ENCODE data around the gene CHRNB1.

The CHRNB1 gene

DNA sequence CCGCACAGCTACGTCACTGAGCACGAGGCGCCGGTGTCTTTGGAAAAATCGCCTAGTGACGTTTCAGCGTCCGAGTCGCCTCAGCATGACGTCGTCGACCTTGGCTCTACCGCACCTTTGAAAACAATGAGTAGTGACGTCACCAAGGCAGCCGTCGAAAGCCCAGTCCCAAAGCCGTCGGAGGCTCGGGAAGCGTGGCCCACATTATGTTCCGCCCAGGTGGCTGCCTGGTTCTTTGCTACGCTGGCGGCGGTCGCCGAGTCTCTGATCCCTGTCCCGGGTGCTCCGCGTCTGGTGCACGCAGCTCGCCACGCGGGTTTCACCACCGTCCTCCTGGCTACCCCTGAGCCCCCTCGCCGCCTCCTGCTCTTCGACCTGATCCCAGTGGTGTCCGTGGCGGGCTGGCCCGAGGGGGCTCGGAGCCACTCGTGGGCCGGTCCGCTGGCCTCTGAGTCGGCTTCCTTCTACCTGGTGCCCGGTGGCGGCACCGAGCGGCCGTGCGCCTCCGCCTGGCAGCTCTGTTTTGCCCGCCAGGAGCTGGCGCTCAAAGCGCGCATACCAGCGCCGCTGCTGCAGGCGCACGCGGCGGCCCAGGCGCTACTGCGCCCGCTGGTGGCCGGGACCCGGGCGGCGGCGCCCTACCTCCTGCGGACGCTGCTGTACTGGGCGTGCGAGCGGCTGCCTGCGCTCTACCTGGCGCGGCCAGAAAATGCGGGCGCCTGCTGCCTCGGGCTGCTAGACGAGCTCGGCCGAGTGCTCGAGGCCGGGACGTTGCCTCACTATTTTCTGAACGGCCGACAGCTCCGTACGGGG lies 8.1 kb upstream of the CHRNB1 start:
- Histone ChIP-seq H3K9me3 (ENCODE audit: control insufficient read depth, insufficient read depth, low read depth, low read length) (no peaks in the 10 kb centered on the region), H3K36me3 (ENCODE audit: control insufficient read depth in 2 of 2, insufficient read depth in 1 of 2, low read length in 2 of 2) (no peaks in the 10 kb centered on the region), H3K4me1 (ENCODE audit: control insufficient read depth, insufficient read depth, low read length) (peaks cover 18% of the 10 kb centered on the region), H3K27ac (ENCODE audit: extremely low read depth, low read depth, low read length) (no peak overlapping the region), H3K4me3 (ENCODE audit: low read depth, low read length) (no peak overlapping the region; the same call in 1 of the 2 replicates)
- CTCF ChIA-PET, result interaction anchor here (0.5 to 3.9 kb wide), 37 partner anchors 9 to 695 kb away, joined by 3 to 37 read pairs (median 4); partner anchors contain the start of genes CHRNB1, NEURL4, SLC2A4 and SLC35G6
- POLR2A ChIA-PET, result interaction anchor here (0.6 to 3.5 kb wide), 10 partner anchors 9 to 250 kb away, joined by 3 to 45 read pairs (median 4); partner anchors contain the start of genes CHRNB1, POLR2A, TMEM256 and TP53
- TF ChIP-seq, protein P1, sequence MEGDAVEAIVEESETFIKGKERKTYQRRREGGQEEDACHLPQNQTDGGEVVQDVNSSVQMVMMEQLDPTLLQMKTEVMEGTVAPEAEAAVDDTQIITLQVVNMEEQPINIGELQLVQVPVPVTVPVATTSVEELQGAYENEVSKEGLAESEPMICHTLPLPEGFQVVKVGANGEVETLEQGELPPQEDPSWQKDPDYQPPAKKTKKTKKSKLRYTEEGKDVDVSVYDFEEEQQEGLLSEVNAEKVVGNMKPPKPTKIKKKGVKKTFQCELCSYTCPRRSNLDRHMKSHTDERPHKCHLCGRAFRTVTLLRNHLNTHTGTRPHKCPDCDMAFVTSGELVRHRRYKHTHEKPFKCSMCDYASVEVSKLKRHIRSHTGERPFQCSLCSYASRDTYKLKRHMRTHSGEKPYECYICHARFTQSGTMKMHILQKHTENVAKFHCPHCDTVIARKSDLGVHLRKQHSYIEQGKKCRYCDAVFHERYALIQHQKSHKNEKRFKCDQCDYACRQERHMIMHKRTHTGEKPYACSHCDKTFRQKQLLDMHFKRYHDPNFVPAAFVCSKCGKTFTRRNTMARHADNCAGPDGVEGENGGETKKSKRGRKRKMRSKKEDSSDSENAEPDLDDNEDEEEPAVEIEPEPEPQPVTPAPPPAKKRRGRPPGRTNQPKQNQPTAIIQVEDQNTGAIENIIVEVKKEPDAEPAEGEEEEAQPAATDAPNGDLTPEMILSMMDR (tag by site-specific recombination; IDR thresholded peaks at IDR 0.05), result peak; percentile 81
- TF ChIP-seq HOXD13 (CRISPR knock-in tag; IDR thresholded peaks at IDR 0.05; ENCODE audit: borderline replicate concordance) (no peak), ZNF623 (tag by site-specific recombination; IDR thresholded peaks at IDR 0.05) (no peak), ZNF624 (tag by site-specific recombination; IDR thresholded peaks at IDR 0.05) (no peak), ZNF585B (tag by site-specific recombination; IDR thresholded peaks at IDR 0.05) (no peak), ZBTB21 (tag by site-specific recombination; IDR thresholded peaks at IDR 0.05) (no peak), ZNF768 (tag by site-specific recombination; IDR thresholded peaks at IDR 0.05) (no peak), ZNF335 (tag by site-specific recombination; conservative IDR thresholded peaks at IDR 0.05) (peak; percentile 71), KLF16 (tag by site-specific recombination; IDR thresholded peaks at IDR 0.05) (0 out of 2 replicates have a peak, but pooled peaks have one; percentile 31), ZNF473 (tag by site-specific recombination; IDR thresholded peaks at IDR 0.05) (no peak)
- TF ChIP-seq, protein P2, sequence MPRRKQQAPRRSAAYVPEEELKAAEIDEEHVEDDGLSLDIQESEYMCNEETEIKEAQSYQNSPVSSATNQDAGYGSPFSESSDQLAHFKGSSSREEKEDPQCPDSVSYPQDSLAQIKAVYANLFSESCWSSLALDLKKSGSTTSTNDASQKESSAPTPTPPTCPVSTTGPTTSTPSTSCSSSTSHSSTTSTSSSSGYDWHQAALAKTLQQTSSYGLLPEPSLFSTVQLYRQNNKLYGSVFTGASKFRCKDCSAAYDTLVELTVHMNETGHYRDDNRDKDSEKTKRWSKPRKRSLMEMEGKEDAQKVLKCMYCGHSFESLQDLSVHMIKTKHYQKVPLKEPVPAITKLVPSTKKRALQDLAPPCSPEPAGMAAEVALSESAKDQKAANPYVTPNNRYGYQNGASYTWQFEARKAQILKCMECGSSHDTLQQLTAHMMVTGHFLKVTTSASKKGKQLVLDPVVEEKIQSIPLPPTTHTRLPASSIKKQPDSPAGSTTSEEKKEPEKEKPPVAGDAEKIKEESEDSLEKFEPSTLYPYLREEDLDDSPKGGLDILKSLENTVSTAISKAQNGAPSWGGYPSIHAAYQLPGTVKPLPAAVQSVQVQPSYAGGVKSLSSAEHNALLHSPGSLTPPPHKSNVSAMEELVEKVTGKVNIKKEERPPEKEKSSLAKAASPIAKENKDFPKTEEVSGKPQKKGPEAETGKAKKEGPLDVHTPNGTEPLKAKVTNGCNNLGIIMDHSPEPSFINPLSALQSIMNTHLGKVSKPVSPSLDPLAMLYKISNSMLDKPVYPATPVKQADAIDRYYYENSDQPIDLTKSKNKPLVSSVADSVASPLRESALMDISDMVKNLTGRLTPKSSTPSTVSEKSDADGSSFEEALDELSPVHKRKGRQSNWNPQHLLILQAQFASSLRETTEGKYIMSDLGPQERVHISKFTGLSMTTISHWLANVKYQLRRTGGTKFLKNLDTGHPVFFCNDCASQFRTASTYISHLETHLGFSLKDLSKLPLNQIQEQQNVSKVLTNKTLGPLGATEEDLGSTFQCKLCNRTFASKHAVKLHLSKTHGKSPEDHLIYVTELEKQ (tag by site-specific recombination; IDR thresholded peaks at IDR 0.05; ENCODE audit: borderline replicate concordance), result no peak
- TF ChIP-seq, protein P3, sequence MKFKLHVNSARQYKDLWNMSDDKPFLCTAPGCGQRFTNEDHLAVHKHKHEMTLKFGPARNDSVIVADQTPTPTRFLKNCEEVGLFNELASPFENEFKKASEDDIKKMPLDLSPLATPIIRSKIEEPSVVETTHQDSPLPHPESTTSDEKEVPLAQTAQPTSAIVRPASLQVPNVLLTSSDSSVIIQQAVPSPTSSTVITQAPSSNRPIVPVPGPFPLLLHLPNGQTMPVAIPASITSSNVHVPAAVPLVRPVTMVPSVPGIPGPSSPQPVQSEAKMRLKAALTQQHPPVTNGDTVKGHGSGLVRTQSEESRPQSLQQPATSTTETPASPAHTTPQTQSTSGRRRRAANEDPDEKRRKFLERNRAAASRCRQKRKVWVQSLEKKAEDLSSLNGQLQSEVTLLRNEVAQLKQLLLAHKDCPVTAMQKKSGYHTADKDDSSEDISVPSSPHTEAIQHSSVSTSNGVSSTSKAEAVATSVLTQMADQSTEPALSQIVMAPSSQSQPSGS (tag by site-specific recombination; IDR thresholded peaks at IDR 0.05; ENCODE audit: low read depth), result peak; percentile 89
- TF ChIP-seq, protein P4, sequence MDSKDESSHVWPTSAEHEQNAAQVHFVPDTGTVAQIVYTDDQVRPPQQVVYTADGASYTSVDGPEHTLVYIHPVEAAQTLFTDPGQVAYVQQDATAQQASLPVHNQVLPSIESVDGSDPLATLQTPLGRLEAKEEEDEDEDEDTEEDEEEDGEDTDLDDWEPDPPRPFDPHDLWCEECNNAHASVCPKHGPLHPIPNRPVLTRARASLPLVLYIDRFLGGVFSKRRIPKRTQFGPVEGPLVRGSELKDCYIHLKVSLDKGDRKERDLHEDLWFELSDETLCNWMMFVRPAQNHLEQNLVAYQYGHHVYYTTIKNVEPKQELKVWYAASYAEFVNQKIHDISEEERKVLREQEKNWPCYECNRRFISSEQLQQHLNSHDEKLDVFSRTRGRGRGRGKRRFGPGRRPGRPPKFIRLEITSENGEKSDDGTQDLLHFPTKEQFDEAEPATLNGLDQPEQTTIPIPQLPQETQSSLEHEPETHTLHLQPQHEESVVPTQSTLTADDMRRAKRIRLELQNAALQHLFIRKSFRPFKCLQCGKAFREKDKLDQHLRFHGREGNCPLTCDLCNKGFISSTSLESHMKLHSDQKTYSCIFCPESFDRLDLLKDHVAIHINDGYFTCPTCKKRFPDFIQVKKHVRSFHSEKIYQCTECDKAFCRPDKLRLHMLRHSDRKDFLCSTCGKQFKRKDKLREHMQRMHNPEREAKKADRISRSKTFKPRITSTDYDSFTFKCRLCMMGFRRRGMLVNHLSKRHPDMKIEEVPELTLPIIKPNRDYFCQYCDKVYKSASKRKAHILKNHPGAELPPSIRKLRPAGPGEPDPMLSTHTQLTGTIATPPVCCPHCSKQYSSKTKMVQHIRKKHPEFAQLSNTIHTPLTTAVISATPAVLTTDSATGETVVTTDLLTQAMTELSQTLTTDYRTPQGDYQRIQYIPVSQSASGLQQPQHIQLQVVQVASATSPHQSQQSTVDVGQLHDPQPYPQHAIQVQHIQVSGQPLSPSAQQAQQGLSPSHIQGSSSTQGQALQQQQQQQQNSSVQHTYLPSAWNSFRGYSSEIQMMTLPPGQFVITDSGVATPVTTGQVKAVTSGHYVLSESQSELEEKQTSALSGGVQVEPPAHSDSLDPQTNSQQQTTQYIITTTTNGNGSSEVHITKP (tag by site-specific recombination; IDR thresholded peaks at IDR 0.05), result no peak
- TF ChIP-seq, protein P5, sequence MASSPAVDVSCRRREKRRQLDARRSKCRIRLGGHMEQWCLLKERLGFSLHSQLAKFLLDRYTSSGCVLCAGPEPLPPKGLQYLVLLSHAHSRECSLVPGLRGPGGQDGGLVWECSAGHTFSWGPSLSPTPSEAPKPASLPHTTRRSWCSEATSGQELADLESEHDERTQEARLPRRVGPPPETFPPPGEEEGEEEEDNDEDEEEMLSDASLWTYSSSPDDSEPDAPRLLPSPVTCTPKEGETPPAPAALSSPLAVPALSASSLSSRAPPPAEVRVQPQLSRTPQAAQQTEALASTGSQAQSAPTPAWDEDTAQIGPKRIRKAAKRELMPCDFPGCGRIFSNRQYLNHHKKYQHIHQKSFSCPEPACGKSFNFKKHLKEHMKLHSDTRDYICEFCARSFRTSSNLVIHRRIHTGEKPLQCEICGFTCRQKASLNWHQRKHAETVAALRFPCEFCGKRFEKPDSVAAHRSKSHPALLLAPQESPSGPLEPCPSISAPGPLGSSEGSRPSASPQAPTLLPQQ (tag by site-specific recombination; IDR thresholded peaks at IDR 0.05), result 0 out of 2 replicates have a peak, but pooled peaks have one; percentile 18
- TF ChIP-seq, protein P6, sequence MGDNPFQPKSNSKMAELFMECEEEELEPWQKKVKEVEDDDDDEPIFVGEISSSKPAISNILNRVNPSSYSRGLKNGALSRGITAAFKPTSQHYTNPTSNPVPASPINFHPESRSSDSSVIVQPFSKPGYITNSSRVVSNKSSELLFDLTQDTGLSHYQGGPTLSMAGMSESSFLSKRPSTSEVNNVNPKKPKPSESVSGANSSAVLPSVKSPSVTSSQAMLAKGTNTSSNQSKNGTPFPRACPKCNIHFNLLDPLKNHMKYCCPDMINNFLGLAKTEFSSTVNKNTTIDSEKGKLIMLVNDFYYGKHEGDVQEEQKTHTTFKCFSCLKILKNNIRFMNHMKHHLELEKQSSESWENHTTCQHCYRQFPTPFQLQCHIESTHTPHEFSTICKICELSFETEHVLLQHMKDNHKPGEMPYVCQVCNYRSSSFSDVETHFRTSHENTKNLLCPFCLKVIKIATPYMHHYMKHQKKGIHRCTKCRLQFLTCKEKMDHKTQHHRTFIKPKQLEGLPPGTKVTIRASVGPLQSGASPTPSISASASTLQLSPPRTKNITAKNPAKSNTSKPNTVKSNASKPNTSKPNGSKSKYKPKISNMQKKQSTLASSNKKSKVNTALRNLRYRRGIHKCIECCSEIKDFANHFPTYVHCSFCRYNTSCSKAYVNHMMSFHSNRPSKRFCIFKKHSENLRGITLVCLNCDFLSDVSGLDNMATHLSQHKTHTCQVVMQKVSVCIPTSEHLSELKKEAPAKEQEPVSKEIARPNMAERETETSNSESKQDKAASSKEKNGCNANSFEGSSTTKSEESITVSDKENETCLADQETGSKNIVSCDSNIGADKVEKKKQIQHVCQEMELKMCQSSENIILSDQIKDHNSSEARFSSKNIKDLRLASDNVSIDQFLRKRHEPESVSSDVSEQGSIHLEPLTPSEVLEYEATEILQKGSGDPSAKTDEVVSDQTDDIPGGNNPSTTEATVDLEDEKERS (tag by site-specific recombination; IDR thresholded peaks at IDR 0.05), result no peak
- TF ChIP-seq, protein P7, sequence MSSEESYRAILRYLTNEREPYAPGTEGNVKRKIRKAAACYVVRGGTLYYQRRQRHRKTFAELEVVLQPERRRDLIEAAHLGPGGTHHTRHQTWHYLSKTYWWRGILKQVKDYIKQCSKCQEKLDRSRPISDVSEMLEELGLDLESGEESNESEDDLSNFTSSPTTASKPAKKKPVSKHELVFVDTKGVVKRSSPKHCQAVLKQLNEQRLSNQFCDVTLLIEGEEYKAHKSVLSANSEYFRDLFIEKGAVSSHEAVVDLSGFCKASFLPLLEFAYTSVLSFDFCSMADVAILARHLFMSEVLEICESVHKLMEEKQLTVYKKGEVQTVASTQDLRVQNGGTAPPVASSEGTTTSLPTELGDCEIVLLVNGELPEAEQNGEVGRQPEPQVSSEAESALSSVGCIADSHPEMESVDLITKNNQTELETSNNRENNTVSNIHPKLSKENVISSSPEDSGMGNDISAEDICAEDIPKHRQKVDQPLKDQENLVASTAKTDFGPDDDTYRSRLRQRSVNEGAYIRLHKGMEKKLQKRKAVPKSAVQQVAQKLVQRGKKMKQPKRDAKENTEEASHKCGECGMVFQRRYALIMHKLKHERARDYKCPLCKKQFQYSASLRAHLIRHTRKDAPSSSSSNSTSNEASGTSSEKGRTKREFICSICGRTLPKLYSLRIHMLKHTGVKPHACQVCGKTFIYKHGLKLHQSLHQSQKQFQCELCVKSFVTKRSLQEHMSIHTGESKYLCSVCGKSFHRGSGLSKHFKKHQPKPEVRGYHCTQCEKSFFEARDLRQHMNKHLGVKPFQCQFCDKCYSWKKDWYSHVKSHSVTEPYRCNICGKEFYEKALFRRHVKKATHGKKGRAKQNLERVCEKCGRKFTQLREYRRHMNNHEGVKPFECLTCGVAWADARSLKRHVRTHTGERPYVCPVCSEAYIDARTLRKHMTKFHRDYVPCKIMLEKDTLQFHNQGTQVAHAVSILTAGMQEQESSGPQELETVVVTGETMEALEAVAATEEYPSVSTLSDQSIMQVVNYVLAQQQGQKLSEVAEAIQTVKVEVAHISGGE (tag by site-specific recombination; conservative IDR thresholded peaks at IDR 0.05; ENCODE audit: low read depth), result no peak
